Lower lobe of right lung (tissue), 2 donors: ENCODE results near the gene TCF7L2. TPM values are rescaled to one million over a fixed set of nuclear protein-coding genes. Genes with fewer than 3 reads are reported as not detected.
A peak's percentile ranks its signal among the peaks of the same experiment; 100 is the strongest.

ENCODE experiments used
- ATAC-seq, 2 donors: fragments of 200-7000 bp; cut with Tn5 transposase; one replicate each; pipeline ENCODE4 v1.9.1; 2020 to 2022; ENCODE audit warnings: mild to moderate bottlenecking in 2 of 2, moderate library complexity in 2 of 2
- DNase-seq: peaks from one replicate; pipeline ENCODE4 v3.0.0-alpha.2; 2020
- H3K27ac ChIP-seq: fragments of 200-600 bp; one replicate; pipeline ENCODE4 v1.8.0; 2022
- H3K27me3 ChIP-seq: fragments of 200-600 bp; one replicate; pipeline ENCODE4 v1.8.0; 2022; ENCODE audit warnings: low read depth
- H3K36me3 ChIP-seq: fragments of 200-600 bp; one replicate; pipeline ENCODE4 v1.8.0; 2022; ENCODE audit warnings: mild to moderate bottlenecking
- H3K4me1 ChIP-seq: fragments of 200-600 bp; one replicate; pipeline ENCODE4 v1.8.0; 2022
- H3K4me3 ChIP-seq: fragments of 200-600 bp; one replicate; pipeline ENCODE4 v1.8.0; 2022; ENCODE audit warnings: mild to moderate bottlenecking
- H3K9me3 ChIP-seq: fragments of 200-600 bp; one replicate; pipeline ENCODE4 v1.8.0; 2022
- intact Hi-C: fragments of 100-400 bp; cut with DNase I; formaldehyde crosslinking; loops from one replicate; pipeline ENCODE4 v1.11.0; 2022
- total RNA-seq: library from RNA; stranded (reverse); fragmentation: NEBNext Ultra II Directional; extraction: Animal tissue kit (Norgen Biotek cat#: 25700); gene quantifications from one replicate; pipeline ENCODE4 v1.2.1, GENCODE V29; 2021
- TF ChIP-seq, protein P1 (sequence below): fragments of 200-600 bp; IDR thresholded peaks from one replicate; pipeline ENCODE4 v1.8.0; 2022; ENCODE audit warnings: antibody characterized with exemption, mild to moderate bottlenecking
- donor health status: DM: no; HTN: yes; CAD: no; lungs with severe emphysema.

The TCF7L2 gene
- total RNA-seq, 1 donor from 2014 or later, result 71.2 TPM

DNA sequence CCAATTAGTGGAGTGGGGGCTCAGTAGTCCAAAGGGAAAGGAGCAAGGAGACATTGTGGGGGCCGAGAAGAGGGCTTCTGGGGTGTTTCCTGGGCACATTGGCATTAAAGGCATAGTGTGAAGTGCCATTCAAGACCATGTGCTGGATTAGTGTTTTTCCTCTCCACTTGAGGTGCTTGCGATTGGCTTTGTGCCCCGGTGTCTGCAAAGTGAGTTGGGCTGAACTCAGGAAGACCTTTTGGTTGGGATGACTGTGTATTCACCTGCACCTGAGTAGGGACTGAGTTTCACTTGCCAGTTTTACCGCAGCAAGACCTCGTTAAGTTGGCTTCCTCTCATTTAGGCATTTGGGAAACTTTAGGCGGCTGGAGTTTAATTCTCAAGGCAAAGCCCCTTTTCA, 73.0 kb downstream of the TCF7L2 start:
- Histone ChIP-seq H3K27me3 (no peaks in the 10 kb centered on the region), H3K4me1 (peaks cover 72% of the 10 kb centered on the region), H3K4me3 (no peak overlapping the region), H3K9me3 (no peaks in the 10 kb centered on the region), H3K36me3 (no peaks in the 10 kb centered on the region), H3K27ac (no peak overlapping the region)
- TF ChIP-seq, protein P1, sequence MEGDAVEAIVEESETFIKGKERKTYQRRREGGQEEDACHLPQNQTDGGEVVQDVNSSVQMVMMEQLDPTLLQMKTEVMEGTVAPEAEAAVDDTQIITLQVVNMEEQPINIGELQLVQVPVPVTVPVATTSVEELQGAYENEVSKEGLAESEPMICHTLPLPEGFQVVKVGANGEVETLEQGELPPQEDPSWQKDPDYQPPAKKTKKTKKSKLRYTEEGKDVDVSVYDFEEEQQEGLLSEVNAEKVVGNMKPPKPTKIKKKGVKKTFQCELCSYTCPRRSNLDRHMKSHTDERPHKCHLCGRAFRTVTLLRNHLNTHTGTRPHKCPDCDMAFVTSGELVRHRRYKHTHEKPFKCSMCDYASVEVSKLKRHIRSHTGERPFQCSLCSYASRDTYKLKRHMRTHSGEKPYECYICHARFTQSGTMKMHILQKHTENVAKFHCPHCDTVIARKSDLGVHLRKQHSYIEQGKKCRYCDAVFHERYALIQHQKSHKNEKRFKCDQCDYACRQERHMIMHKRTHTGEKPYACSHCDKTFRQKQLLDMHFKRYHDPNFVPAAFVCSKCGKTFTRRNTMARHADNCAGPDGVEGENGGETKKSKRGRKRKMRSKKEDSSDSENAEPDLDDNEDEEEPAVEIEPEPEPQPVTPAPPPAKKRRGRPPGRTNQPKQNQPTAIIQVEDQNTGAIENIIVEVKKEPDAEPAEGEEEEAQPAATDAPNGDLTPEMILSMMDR, result no peak
- DNase-seq (peak; percentile 69), ATAC-seq (peak; percentile 68 to 76)
- intact Hi-C loops, result no loop called here

DNA sequence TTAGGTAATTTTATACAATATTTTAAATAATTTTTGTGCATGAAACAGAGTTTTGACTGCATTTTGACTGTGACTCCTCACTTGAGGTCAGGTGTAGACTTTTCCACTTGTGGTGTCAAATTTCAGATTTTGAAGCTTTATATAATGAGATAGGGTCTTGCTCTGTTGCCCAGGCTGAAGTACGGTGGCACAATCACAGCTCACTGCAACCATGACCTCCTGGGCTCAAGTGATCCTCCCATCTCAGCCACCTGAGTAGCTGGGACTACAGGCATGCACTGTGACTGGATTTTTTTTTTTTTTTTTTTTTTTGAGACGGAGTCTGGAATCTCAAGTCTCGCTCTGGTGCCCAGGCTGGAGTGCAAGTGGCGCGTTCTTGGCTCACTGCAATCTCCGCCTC, 74.9 kb downstream of the TCF7L2 start:
- intact Hi-C loops, result no loop called here
- ATAC-seq, result no peak
- no peak overlapping the region for H3K4me3 ChIP-seq
- DNase-seq, result no peak
- H3K36me3 ChIP-seq, result no peaks in the 10 kb centered on the region
- H3K4me1 ChIP-seq, result peaks cover 59% of the 10 kb centered on the region
- H3K27me3 ChIP-seq, result no peaks in the 10 kb centered on the region
- H3K27ac ChIP-seq, result no peak overlapping the region
- TF ChIP-seq, protein P1, result no peak
- H3K9me3 ChIP-seq, result no peaks in the 10 kb centered on the region

DNA sequence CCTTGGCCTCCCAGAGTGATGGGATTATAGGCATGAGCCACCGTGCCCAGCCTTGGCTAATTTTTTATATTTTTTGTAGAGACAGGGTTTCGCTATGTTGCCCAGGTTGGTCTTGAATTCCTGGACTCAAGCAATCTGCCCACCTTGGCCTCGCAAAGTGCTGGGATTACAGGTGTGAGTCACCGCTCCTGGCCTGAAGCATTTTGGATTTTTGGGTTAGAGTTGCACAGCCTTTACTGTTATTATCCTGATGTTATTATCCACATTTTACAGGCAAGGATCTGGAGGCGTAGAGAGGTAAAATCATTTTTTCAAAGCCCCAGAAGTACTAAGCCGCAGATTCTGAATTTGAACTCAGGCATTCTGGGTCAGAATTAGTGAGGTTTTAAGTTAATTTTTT, 75.4 kb downstream of the TCF7L2 start:
- ATAC-seq, result no peak
- Histone ChIP-seq H3K9me3 (no peaks in the 10 kb centered on the region), H3K36me3 (no peaks in the 10 kb centered on the region), H3K4me3 (no peak overlapping the region), H3K4me1 (peaks cover 55% of the 10 kb centered on the region), H3K27ac (no peak overlapping the region), H3K27me3 (no peaks in the 10 kb centered on the region)
- TF ChIP-seq, protein P1, result no peak
- no peak for DNase-seq
- intact Hi-C loops, result no loop called here

DNA sequence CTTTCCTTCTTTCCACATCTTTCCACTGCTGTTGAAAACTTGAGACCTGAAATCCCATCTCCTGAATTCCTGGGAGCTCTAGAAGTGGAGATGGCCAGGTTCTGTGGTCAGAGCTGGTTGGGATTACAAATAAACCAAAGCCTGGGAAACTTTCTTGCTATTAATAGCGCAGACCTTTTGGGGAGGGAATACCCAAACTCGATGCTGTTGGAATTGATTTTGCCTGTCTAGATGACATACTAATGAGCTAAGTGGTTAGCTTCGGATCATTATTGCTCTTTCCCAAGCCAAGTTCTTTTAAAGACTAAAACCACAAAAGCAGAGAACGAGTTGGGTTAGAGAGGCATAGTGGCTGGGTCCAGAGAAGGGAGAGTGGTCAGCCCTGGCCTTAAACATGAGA, 76.6 kb downstream of the TCF7L2 start:
- no peaks in the 10 kb centered on the region for H3K9me3 ChIP-seq
- H3K27me3 ChIP-seq, result no peaks in the 10 kb centered on the region
- H3K4me3 ChIP-seq, result no peak overlapping the region
- H3K4me1 ChIP-seq, result peaks cover 46% of the 10 kb centered on the region
- intact Hi-C loops, result no loop called here
- no peak overlapping the region for H3K27ac ChIP-seq
- DNase-seq (no peak), ATAC-seq (no peak)
- TF ChIP-seq, protein P1, result no peak
- H3K36me3 ChIP-seq, result no peaks in the 10 kb centered on the region

DNA sequence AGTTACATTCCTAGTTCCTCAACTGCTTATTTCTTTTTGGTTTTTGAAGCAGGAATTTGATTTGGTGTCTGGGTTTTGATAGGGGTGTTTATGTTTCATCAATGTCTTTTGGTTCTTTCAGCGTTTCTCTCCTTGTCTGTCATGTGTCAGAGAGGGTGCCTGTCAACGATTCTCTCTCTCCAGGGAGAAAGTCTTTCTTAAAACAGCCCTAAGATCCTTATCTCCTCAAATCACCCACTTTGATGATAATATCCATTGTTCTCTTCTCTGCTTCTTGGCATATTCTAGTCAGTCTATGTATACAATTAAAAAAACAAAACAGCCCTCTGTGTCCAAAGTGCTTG, 77.2 kb downstream of the TCF7L2 start:
- Histone ChIP-seq H3K36me3 (no peaks in the 10 kb centered on the region), H3K9me3 (no peaks in the 10 kb centered on the region), H3K4me3 (no peak overlapping the region), H3K27me3 (no peaks in the 10 kb centered on the region), H3K4me1 (peaks cover 41% of the 10 kb centered on the region), H3K27ac (no peak overlapping the region)
- ATAC-seq (no peak), DNase-seq (no peak)
- intact Hi-C loops, result no loop called here
- TF ChIP-seq, protein P1, result no peak
